ENCODE measurements around the gene SARDH. TPM values are rescaled to one million over a fixed set of nuclear protein-coding genes. Genes with fewer than 3 reads are reported as not detected.

The SARDH gene
- total and polyA plus RNA-seq, 4 donors, result 0.84 to 3.0 (median 2.0) TPM; not detected in 1

DNA sequence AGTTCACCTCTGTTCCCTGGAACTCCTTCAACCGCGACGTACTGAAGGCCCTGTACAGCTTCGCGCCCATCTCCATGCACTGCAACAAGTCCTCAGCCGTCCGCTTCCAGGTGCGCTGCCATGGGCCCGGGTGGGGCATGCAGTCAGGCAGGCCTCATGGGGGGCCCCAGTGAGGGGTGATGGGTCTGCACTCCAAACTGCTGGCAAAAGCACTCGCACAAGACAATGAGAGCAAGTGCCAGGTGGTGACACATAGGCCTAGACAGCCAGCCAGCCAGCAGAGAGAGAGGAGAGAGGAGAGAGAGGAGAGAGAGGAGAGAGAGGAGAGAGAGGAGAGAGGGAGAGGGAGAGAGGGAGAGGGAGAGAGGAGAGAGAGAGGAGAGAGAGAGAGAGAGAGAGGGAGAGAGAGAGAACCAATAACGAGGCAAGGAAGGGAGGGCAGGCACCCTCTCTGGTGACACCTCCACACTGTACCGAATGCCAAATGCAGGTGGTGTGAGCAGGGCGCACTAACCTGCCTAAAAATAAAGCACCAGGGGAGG, 81.0 kb downstream of the SARDH start:
- 68 to 72% methylated on average over 13 of the region's 13 CpGs for WGBS, 2 donors
- ATAC-seq (ENCODE audit: low FRiP score), result no peak
- no peaks in the 10 kb centered on the region for H3K27me3 ChIP-seq (ENCODE audit: control insufficient read depth in 1 of 2, insufficient read depth in 2 of 2, low read length in 1 of 2)

DNA sequence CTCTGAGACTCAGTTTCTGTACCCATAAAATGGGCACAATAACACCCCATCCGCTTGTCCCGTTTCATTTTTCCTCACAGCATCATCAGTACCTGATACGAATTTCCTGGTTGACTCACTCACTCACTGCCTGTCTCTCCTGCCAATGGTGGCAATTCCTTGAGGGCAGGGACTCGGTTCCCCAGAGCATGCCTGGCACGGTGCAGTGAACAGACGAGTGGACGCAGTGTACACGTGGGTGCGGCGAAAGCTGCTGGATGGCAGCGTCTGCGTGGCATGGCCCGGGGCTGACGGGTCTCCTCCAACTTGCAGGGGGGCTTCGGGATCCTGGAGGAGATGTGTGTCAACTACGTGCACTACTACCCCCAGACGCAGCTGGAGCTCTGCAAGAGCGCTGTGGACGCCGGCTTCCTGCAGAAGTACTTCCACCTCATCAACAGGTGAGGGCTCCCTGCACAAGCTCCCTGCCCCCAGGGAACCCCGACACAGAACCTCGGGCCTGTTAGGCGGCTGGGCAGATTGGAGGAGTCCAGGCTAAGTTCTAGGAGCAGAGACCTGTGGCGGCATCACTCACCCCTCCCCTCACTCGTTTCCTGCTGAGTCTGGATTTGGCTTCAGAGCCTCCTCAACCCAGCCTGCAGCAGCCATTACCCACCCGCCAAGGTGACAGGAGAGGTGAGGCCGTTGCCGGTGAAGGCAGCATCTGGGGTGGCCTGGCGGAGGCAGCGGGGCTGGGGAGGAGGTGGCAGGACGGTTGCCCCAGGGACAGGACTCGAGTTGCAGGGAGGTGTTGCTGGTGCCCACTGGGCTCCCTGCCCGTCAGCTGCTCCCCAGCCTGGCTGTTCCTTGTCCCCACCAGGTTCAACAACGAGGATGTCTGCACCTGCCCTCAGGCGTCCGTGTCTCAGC, 81.7 kb downstream of the SARDH start:
- Histone ChIP-seq H3K36me3 (ENCODE audit: control insufficient read depth in 1 of 2, insufficient read depth in 2 of 2, low read length in 1 of 2) (no peaks in the 10 kb centered on the region), H3K27me3 (ENCODE audit: control insufficient read depth in 1 of 2, insufficient read depth in 2 of 2, low read length in 1 of 2) (no peaks in the 10 kb centered on the region), H3K4me3 (ENCODE audit: low read length in 2 of 2) (no peak overlapping the region), H3K27ac (ENCODE audit: low read depth in 1 of 2, low read length in 2 of 2) (no peak overlapping the region), H3K9me3 (ENCODE audit: control insufficient read depth, low read length) (no peaks in the 10 kb centered on the region), H3K4me1 (ENCODE audit: control insufficient read depth in 1 of 2, insufficient read depth in 2 of 2, low read length in 2 of 2) (no peaks in the 10 kb centered on the region)
- ATAC-seq (ENCODE audit: low FRiP score), result no peak
- intact Hi-C loops (cut with DNase I), result no loop called here
- DNase-seq, result no peak
- 63 to 65% methylated on average over 36 of the region's 36 CpGs for WGBS, 2 donors

More for the DNA sequence above, 81.0 kb downstream of the SARDH start:
- no peak for DNase-seq
- H3K27ac ChIP-seq (ENCODE audit: low read depth in 1 of 2, low read length in 2 of 2), result no peak overlapping the region
- H3K4me3 ChIP-seq (ENCODE audit: low read length in 2 of 2), result no peak overlapping the region
- H3K36me3 ChIP-seq (ENCODE audit: control insufficient read depth in 1 of 2, insufficient read depth in 2 of 2, low read length in 1 of 2), result no peaks in the 10 kb centered on the region
- intact Hi-C loops (cut with DNase I), result no loop called here
- H3K9me3 ChIP-seq (ENCODE audit: control insufficient read depth, low read length), result no peaks in the 10 kb centered on the region
- H3K4me1 ChIP-seq (ENCODE audit: control insufficient read depth in 1 of 2, insufficient read depth in 2 of 2, low read length in 2 of 2), result no peaks in the 10 kb centered on the region

DNA sequence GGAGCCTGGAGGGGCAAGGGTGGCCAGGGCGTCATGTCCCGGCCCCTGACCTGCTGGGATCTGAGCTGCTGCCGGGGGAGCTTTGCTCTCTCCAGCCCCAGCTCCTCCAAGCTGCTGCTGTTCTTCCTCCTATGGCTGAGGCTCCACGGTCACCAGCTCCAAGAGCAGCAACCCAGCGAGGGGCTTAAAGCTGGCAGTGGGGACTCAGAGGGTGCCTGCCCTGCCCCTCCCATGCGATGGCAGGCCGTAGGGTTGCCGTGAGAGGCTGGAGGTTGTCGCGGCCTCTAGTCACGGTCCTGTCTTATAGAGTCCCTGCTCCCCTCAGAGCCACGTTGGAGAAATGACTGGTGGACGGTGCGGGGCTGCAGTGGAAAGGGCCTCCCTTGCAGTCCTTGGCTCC, 82.5 kb downstream of the SARDH start:
- Histone ChIP-seq H3K36me3 (ENCODE audit: control insufficient read depth in 1 of 2, insufficient read depth in 2 of 2, low read length in 1 of 2) (no peaks in the 10 kb centered on the region), H3K27ac (ENCODE audit: low read depth in 1 of 2, low read length in 2 of 2) (no peak overlapping the region), H3K27me3 (ENCODE audit: control insufficient read depth in 1 of 2, insufficient read depth in 2 of 2, low read length in 1 of 2) (no peaks in the 10 kb centered on the region), H3K9me3 (ENCODE audit: control insufficient read depth, low read length) (no peaks in the 10 kb centered on the region), H3K4me1 (ENCODE audit: control insufficient read depth in 1 of 2, insufficient read depth in 2 of 2, low read length in 2 of 2) (no peaks in the 10 kb centered on the region), H3K4me3 (ENCODE audit: low read length in 2 of 2) (no peak overlapping the region)
- 41 to 53% methylated on average over 14 of the region's 14 CpGs for WGBS, 2 donors
- DNase-seq (no peak), ATAC-seq (ENCODE audit: low FRiP score) (no peak)
- intact Hi-C loops (cut with DNase I), result no loop called here

DNA sequence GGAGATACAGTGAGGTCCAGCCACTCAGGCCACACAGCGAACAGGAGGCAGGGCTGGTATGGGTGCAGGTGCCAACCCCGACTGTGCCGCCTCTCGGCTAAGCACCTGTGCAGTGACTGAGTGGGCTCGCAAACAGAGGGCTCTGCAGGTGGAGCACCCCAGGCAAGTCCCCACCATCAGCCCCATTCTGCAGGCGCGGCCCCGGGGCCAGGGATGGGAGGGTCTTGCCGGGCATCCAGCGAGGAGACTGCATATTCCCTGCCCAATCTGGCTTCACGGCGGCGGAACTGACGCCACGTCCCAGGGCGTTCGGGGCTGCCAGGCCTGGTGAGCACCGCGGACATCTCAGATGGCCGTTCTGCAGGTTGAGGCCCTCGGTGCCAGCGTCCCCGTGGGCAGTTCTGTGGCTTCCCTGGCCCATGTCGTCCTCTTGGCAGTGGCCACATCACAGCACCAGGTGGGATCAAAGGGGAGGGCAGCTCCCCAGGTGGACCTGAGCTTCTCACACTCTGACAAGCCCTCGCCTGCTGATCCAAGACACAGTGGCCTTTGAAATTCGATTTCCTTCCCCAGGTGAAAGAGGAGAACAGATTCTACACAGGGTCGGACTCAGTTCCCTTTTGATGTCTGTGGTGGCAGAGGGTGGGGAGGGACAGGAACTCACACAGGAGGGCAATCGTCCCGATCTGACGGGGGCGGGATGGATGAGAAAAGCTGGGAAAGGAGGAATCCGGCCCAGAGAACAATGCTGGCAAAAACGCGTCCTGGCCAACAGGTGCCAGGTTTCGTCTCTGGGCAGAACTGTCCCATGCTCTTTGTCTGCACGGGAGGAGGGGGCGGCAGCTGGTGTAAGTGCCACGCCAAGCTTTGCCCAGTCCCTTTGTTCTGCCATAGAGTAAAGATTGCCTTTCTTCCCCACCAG, 83.2 kb downstream of the SARDH start:
- H3K9me3 ChIP-seq (ENCODE audit: control insufficient read depth, low read length), result no peaks in the 10 kb centered on the region
- WGBS, 2 donors, result 58 to 59% methylated on average over 38 of the region's 38 CpGs
- no peaks in the 10 kb centered on the region for H3K4me1 ChIP-seq (ENCODE audit: control insufficient read depth in 1 of 2, insufficient read depth in 2 of 2, low read length in 2 of 2)
- H3K27ac ChIP-seq (ENCODE audit: low read depth in 1 of 2, low read length in 2 of 2), result no peak overlapping the region
- ATAC-seq (ENCODE audit: low FRiP score) (no peak), DNase-seq (no peak)
- H3K36me3 ChIP-seq (ENCODE audit: control insufficient read depth in 1 of 2, insufficient read depth in 2 of 2, low read length in 1 of 2), result no peaks in the 10 kb centered on the region
- intact Hi-C loops (cut with DNase I), result no loop called here
- H3K4me3 ChIP-seq (ENCODE audit: low read length in 2 of 2), result no peak overlapping the region
- H3K27me3 ChIP-seq (ENCODE audit: control insufficient read depth in 1 of 2, insufficient read depth in 2 of 2, low read length in 1 of 2), result no peaks in the 10 kb centered on the region

DNA sequence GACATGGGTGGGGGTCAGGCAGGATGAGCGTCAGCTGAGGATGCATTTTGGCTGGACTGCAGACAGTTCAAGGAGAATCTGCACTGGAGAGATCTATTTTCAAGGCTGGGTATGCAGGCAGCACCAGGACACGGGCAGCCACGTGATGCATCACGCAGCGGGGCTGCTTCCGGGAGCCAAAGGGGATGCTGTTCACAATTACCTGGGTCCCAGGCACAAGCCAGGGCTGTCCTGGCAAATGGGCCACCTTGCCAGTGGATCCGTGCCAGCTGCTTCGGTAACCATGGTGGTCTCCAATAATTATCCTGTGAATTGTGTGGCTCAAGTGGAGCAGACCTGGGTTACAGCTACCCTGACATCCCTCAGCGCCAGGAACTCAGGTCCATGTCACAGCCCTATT, 84.5 kb downstream of the SARDH start:
- Histone ChIP-seq H3K9me3 (ENCODE audit: control insufficient read depth, low read length) (no peaks in the 10 kb centered on the region), H3K4me1 (ENCODE audit: control insufficient read depth in 1 of 2, insufficient read depth in 2 of 2, low read length in 2 of 2) (no peaks in the 10 kb centered on the region), H3K27ac (ENCODE audit: low read depth in 1 of 2, low read length in 2 of 2) (no peak overlapping the region), H3K36me3 (ENCODE audit: control insufficient read depth in 1 of 2, insufficient read depth in 2 of 2, low read length in 1 of 2) (no peaks in the 10 kb centered on the region), H3K27me3 (ENCODE audit: control insufficient read depth in 1 of 2, insufficient read depth in 2 of 2, low read length in 1 of 2) (no peaks in the 10 kb centered on the region), H3K4me3 (ENCODE audit: low read length in 2 of 2) (no peak overlapping the region)
- DNase-seq (no peak), ATAC-seq (ENCODE audit: low FRiP score) (no peak)
- intact Hi-C loops (cut with DNase I), result no loop called here
- WGBS, 2 donors, result 72 to 76% methylated on average over 9 of the region's 9 CpGs

DNA sequence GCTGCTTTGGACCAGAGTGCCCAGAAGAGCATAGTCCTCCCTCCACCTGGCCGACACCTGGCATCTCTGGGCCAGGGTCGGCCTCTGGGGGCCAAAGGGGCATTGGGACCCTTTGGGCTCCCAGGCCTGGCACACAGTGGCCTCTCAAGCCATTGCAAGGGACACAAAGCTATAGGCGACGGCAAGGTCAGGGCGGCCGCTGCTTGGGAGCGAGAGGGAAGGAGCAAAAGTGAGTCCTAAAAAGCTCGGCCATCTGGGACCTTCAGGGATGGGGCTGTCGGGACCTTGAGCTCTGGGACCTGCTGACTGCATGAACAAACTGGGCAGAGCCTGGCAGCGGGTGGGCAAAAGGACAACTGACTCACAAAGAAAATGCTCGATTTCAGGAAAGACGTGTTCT, 88.1 kb downstream of the SARDH start:
- Histone ChIP-seq H3K4me1 (ENCODE audit: control insufficient read depth in 1 of 2, insufficient read depth in 2 of 2, low read length in 2 of 2) (no peaks in the 10 kb centered on the region), H3K36me3 (ENCODE audit: control insufficient read depth in 1 of 2, insufficient read depth in 2 of 2, low read length in 1 of 2) (no peaks in the 10 kb centered on the region), H3K9me3 (ENCODE audit: control insufficient read depth, low read length) (no peaks in the 10 kb centered on the region), H3K27ac (ENCODE audit: low read depth in 1 of 2, low read length in 2 of 2) (no peak overlapping the region), H3K4me3 (ENCODE audit: low read length in 2 of 2) (no peak overlapping the region), H3K27me3 (ENCODE audit: control insufficient read depth in 1 of 2, insufficient read depth in 2 of 2, low read length in 1 of 2) (no peaks in the 10 kb centered on the region)
- ATAC-seq (ENCODE audit: low FRiP score) (no peak), DNase-seq (no peak)
- intact Hi-C loops (cut with DNase I), result no loop called here
- WGBS, 2 donors, result 84 to 87% methylated on average over 12 of the region's 12 CpGs

DNA sequence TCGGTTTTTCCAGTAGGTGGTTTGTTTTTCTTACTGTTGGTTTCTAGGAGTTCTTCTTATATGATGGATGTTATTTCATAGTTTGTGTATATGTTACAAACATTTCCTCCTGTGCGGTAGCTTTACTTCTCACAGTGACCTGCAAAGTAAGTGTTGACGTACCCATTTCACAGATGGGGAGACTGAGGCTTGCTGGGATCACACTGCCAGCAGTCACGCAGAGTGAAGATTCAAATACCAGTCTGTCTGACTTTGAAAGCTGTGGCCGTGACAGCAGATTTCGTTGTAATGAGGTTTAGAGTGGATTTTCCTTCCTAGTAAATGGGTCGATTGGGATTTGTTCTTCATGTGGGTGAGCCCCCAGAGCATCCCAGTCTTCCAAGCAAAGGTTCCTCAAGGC, 89.0 kb downstream of the SARDH start:
- no peaks in the 10 kb centered on the region for H3K36me3 ChIP-seq (ENCODE audit: control insufficient read depth in 1 of 2, insufficient read depth in 2 of 2, low read length in 1 of 2)
- intact Hi-C loops (cut with DNase I), result no loop called here
- no peaks in the 10 kb centered on the region for H3K27me3 ChIP-seq (ENCODE audit: control insufficient read depth in 1 of 2, insufficient read depth in 2 of 2, low read length in 1 of 2)
- no peaks in the 10 kb centered on the region for H3K9me3 ChIP-seq (ENCODE audit: control insufficient read depth, low read length)
- no peaks in the 10 kb centered on the region for H3K4me1 ChIP-seq (ENCODE audit: control insufficient read depth in 1 of 2, insufficient read depth in 2 of 2, low read length in 2 of 2)
- H3K4me3 ChIP-seq (ENCODE audit: low read length in 2 of 2), result no peak overlapping the region
- ATAC-seq (ENCODE audit: low FRiP score), result no peak
- 70 to 75% methylated on average over 7 of the region's 7 CpGs for WGBS, 2 donors
- DNase-seq, result no peak
- H3K27ac ChIP-seq (ENCODE audit: low read depth in 1 of 2, low read length in 2 of 2), result no peak overlapping the region

DNA sequence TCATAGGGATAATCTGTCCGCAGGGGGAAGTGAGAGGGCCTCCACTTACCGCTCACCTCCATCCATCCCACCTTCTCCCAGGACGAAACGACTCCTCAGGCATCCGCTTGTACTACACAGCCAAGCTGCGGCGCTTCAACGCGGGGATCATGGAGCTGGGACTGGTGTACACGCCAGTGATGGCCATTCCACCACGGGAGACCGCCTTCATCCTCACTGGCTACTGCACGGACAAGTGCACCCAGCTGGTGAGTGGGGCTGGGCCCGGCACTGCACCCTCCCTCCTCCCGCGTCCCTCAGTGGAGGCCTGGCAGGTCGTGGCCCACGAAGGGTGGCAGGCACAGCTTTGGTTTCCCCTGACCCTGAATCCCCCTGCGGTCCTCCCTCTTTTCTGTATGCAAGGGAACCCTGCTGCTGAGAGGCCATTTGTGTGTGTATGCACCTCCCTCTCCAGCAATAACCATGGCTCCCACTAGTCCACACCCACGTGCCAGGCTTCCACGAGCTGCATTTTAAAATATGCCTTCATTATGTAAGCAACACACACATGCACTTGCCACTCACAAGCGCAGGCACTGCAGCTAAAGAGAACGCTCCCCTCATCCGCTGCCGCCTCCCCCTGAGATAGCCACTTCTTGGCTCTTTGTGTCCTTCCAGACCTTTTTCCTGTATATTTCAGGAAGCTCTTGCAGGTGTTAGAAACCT, 90.2 kb downstream of the SARDH start:
- Histone ChIP-seq H3K27me3 (ENCODE audit: control insufficient read depth in 1 of 2, insufficient read depth in 2 of 2, low read length in 1 of 2) (no peaks in the 10 kb centered on the region), H3K27ac (ENCODE audit: low read depth in 1 of 2, low read length in 2 of 2) (no peak overlapping the region), H3K4me1 (ENCODE audit: control insufficient read depth in 1 of 2, insufficient read depth in 2 of 2, low read length in 2 of 2) (no peaks in the 10 kb centered on the region), H3K36me3 (ENCODE audit: control insufficient read depth in 1 of 2, insufficient read depth in 2 of 2, low read length in 1 of 2) (no peaks in the 10 kb centered on the region), H3K9me3 (ENCODE audit: control insufficient read depth, low read length) (no peaks in the 10 kb centered on the region), H3K4me3 (ENCODE audit: low read length in 2 of 2) (no peak overlapping the region)
- intact Hi-C loops (cut with DNase I), result no loop called here
- DNase-seq, result no peak
- no peak for ATAC-seq (ENCODE audit: low FRiP score)
- WGBS, 2 donors, result 76 to 78% methylated on average over 25 of the region's 25 CpGs

All from aorta (tissue), 5 donors.